ENCODE measurements around the gene EXOC8. TPM values are rescaled to one million over a fixed set of nuclear protein-coding genes. Genes with fewer than 3 reads are reported as not detected.

The EXOC8 gene
- total and polyA plus RNA-seq, 2 of the 8 experiments (the other 6 are each of a cell fraction or from before 2014, with no cell fraction given), result 2.0 to 9.8 TPM

- TF ChIP-seq CHD7 (IDR thresholded peaks at IDR 0.05; ENCODE audit: insufficient replicate concordance, low read length) (no peak), RAD21 (IDR thresholded peaks at IDR 0.05 in 1 of 2, conservative IDR thresholded peaks at IDR 0.05 in 1 of 2; ENCODE audit: low read depth in 2 of 2, low read length in 2 of 2) (peak; percentile 73 to 77), HDAC2 (IDR thresholded peaks at IDR 0.05; ENCODE audit: borderline replicate concordance in 1 of 2, low read depth in 2 of 2, low read length in 2 of 2) (0 out of 4 replicates have a peak, but pooled peaks of 1 of the 2 experiments have one; percentile 42), KDM1A (IDR thresholded peaks at IDR 0.05; ENCODE audit: borderline replicate concordance, low read length) (peak; percentile 91), PHF8 (conservative IDR thresholded peaks at IDR 0.05; ENCODE audit: low read depth, low read length) (no peak), SUZ12 (IDR thresholded peaks at IDR 0.05; ENCODE audit: low read length) (no peak), RXRA (IDR thresholded peaks at IDR 0.05; ENCODE audit: insufficient read depth, low read depth, low read length) (no peak), CBX8 (IDR thresholded peaks at IDR 0.05; ENCODE audit: borderline replicate concordance, low read depth, low read length) (no peak), USF2 (IDR thresholded peaks at IDR 0.05; ENCODE audit: low read length) (no peak)
Observed at GRCh38 chr1:231315887-231316286, 21.8 kb downstream of the EXOC8 start (continued).
